H9 (cell line): ENCODE results near the gene MTURN. TPM values are rescaled to one million over a fixed set of nuclear protein-coding genes. Genes with fewer than 3 reads are reported as not detected.

Source experiments
- DNase-seq: peaks from one replicate; pipeline ENCODE4 v3.0.0-alpha.2; 2017
- H2AFZ ChIP-seq: one replicate; pipeline ENCODE4 v1.6.1; 2013; ENCODE audit warnings: mild to moderate bottlenecking, low read length, control low read depth, moderate library complexity
- H2AK5ac ChIP-seq: 2 replicates; pipeline ENCODE4 v1.6.1; 2013; ENCODE audit warnings: low read length, control low read depth, mixed read lengths; ENCODE audit not compliant: insufficient read length
- H2BK120ac ChIP-seq: one replicate; pipeline ENCODE4 v1.6.1; 2013; ENCODE audit warnings: low read depth, mild to moderate bottlenecking, low read length, control low read depth, inconsistent platforms; ENCODE audit not compliant: poor library complexity, severe bottlenecking
- H2BK12ac ChIP-seq: 2 replicates; pipeline ENCODE4 v1.6.1; 2013; ENCODE audit warnings: low read length, control low read depth, mixed read lengths, low read depth; ENCODE audit not compliant: insufficient read length
- H2BK15ac ChIP-seq: 2 replicates; pipeline ENCODE4 v1.6.1; 2013; ENCODE audit warnings: low read depth, low read length, control low read depth
- H2BK20ac ChIP-seq: one replicate; pipeline ENCODE4 v1.6.1; 2013; ENCODE audit warnings: low read depth, mild to moderate bottlenecking, low read length, control low read depth, inconsistent platforms; ENCODE audit not compliant: poor library complexity, severe bottlenecking
- H2BK5ac ChIP-seq: 2 replicates; pipeline ENCODE4 v1.6.1; 2013; ENCODE audit warnings: low read length, control low read depth, mixed read lengths; ENCODE audit not compliant: insufficient read length
- H3K14ac ChIP-seq: 2 replicates; pipeline ENCODE4 v1.6.1; 2013; ENCODE audit warnings: low read length, control low read depth; ENCODE audit not compliant: insufficient read depth
- H3K18ac ChIP-seq: 2 replicates; pipeline ENCODE4 v1.6.1; 2013; ENCODE audit warnings: low read depth, mild to moderate bottlenecking, mixed read lengths, low read length, control low read depth; ENCODE audit not compliant: insufficient read length
- H3K23ac ChIP-seq: 2 replicates; pipeline ENCODE4 v1.6.1; 2013; ENCODE audit warnings: low read length, control low read depth, mixed read lengths, low read depth; ENCODE audit not compliant: insufficient read length
- H3K23me2 ChIP-seq: 2 replicates; pipeline ENCODE4 v1.6.1; 2013; ENCODE audit warnings: low read depth, mild to moderate bottlenecking, mixed read lengths, low read length, control low read depth; ENCODE audit not compliant: insufficient read length, poor library complexity, severe bottlenecking
- H3K27ac ChIP-seq: 2 replicates; pipeline ENCODE4 v1.5.1; 2013; ENCODE audit warnings: low read length, control low read depth, mixed read lengths, low read depth; ENCODE audit not compliant: insufficient read length
- H3K27me3 ChIP-seq: 2 replicates; pipeline ENCODE4 v1.6.1; 2013; ENCODE audit warnings: low read length, control low read depth, inconsistent platforms; ENCODE audit not compliant: insufficient read depth
- H3K4ac ChIP-seq: 2 replicates; pipeline ENCODE4 v1.6.1; 2013; ENCODE audit warnings: low read depth, mild to moderate bottlenecking, control low read depth, inconsistent platforms, low read length, moderate library complexity
- H3K4me1 ChIP-seq: 2 replicates; pipeline ENCODE4 v1.6.1; 2013; ENCODE audit warnings: low read length, control low read depth, inconsistent platforms; ENCODE audit not compliant: insufficient read depth
- H3K4me2 ChIP-seq: 2 replicates; pipeline ENCODE4 v1.6.1; 2013; ENCODE audit warnings: low read length, control low read depth, mixed read lengths; ENCODE audit not compliant: insufficient read length, insufficient read depth
- H3K56ac ChIP-seq: 2 replicates; pipeline ENCODE4 v1.6.1; 2013; ENCODE audit warnings: low read depth, mild to moderate bottlenecking, mixed read lengths, low read length, control low read depth; ENCODE audit not compliant: insufficient read length
- H3K79me1 ChIP-seq: 2 replicates; pipeline ENCODE4 v1.6.1; 2013; ENCODE audit warnings: low read depth, mild to moderate bottlenecking, moderate library complexity, low read length, control low read depth, inconsistent platforms; ENCODE audit not compliant: insufficient read depth, poor library complexity, severe bottlenecking
- H3K79me2 ChIP-seq: 2 replicates; pipeline ENCODE4 v1.6.1; 2013; ENCODE audit warnings: low read length, control low read depth, inconsistent platforms; ENCODE audit not compliant: insufficient read depth
- H3K9ac ChIP-seq: 2 replicates; pipeline ENCODE4 v1.6.1; 2013; ENCODE audit warnings: low read length, control low read depth, mixed read lengths; ENCODE audit not compliant: insufficient read length; ENCODE audit errors: extremely low read depth
- H3K9me3 ChIP-seq: one replicate; pipeline ENCODE4 v1.6.1; 2013; ENCODE audit warnings: low read depth, low read length, inconsistent platforms; ENCODE audit not compliant: control insufficient read depth
- H3T11ph ChIP-seq: one replicate; pipeline ENCODE4 v1.6.1; 2013; ENCODE audit warnings: mild to moderate bottlenecking, low read length, control low read depth, inconsistent platforms
- H4K20me1 ChIP-seq: one replicate; pipeline ENCODE4 v1.6.1; 2013; ENCODE audit not compliant: control insufficient read depth, insufficient read length, insufficient read depth
- H4K5ac ChIP-seq: 2 replicates; pipeline ENCODE4 v1.6.1; 2013; ENCODE audit warnings: low read depth, mild to moderate bottlenecking, mixed read lengths, low read length, control low read depth; ENCODE audit not compliant: insufficient read length
- H4K8ac ChIP-seq: replicated peaks from 2 replicates; pipeline ENCODE4 v1.6.1; 2013; ENCODE audit warnings: low read length, control low read depth, mixed read lengths, low read depth; ENCODE audit not compliant: insufficient read length
- H4K91ac ChIP-seq: 2 replicates; pipeline ENCODE4 v1.6.1; 2013; ENCODE audit warnings: low read depth, mild to moderate bottlenecking, moderate library complexity, mixed read lengths, low read length, control low read depth; ENCODE audit not compliant: insufficient read length
- H3K27ac Mint-ChIP-seq, 3 experiments: 2 replicates in 2 of 3; 3 replicates in 1 of 3; pipeline ENCODE4 v1.8.0; 2020 to 2021; ENCODE audit warnings: mixed read lengths in 3 of 3, mild to moderate bottlenecking in 1 of 3, moderate library complexity in 1 of 3
- H3K27me3 Mint-ChIP-seq: 2 replicates; pipeline ENCODE4 v1.8.0; 2021; ENCODE audit warnings: low read depth, mild to moderate bottlenecking, moderate library complexity, mixed read lengths
- H3K36me3 Mint-ChIP-seq, 3 experiments: 2 replicates in 2 of 3; 3 replicates in 1 of 3; pipeline ENCODE4 v1.8.0; 2020 to 2021; ENCODE audit warnings: low read depth in 3 of 3, mixed read lengths in 3 of 3; ENCODE audit not compliant: insufficient read depth in 1 of 3
- H3K4me1 Mint-ChIP-seq, 2 experiments: 2 replicates each; pipeline ENCODE4 v1.8.0; 2020; ENCODE audit warnings: mixed read lengths in 2 of 2
- H3K4me3 Mint-ChIP-seq, 2 experiments: 2 replicates in 1 of 2; 3 replicates in 1 of 2; pipeline ENCODE4 v1.8.0; 2020 to 2021; ENCODE audit warnings: mild to moderate bottlenecking in 2 of 2, mixed read lengths in 2 of 2, moderate library complexity in 1 of 2
- H3K9me3 Mint-ChIP-seq, 2 experiments: 2 replicates in 1 of 2; 3 replicates in 1 of 2; pipeline ENCODE4 v1.8.0; 2020; ENCODE audit warnings: mild to moderate bottlenecking in 2 of 2, mixed read lengths in 2 of 2, moderate library complexity in 1 of 2
- CTCF ChIP-seq: fragments of 200-600 bp; sonication (generic); conservative IDR thresholded peaks from 3 replicates; pipeline ENCODE4 v1.8.0; 2021; ENCODE audit warnings: antibody characterized with exemption, mild to moderate bottlenecking
- WGBS: extraction: QIAGEN DNeasy Blood & Tissue Kit; methylation state at CpG from one replicate; pipeline ENCODE4 v1.1.7; 2013; ENCODE audit warnings: missing lambda C conversion rate, low lambda C conversion rate, mixed read lengths; ENCODE audit not compliant: insufficient read length; ENCODE audit errors: extremely low coverage; 5-methylcytosine and 5-hydroxymethylcytosine counted together
- total RNA-seq: library from RNA; stranded (reverse); gene quantifications from 2 replicates; pipeline ENCODE4 v1.2.1, GENCODE V29; 2021

Gene MTURN
- total RNA-seq, 1 experiment from 2014 or later, result 3.4 TPM

GRCh38 chr7:30157204-30157603, 22.4 kb downstream of the MTURN start:
- Histone ChIP-seq H2AFZ (no peak overlapping the region), H3K18ac (no peak overlapping the region), H3K4me2 (no peak overlapping the region), H3K14ac (no peak overlapping the region), H3K79me1 (no peaks in the 10 kb centered on the region), H2BK12ac (no peak overlapping the region), H3K79me2 (no peaks in the 10 kb centered on the region), H3K4me1 (peaks cover 5% of the 10 kb centered on the region; the same call in 1 of the 2 replicates), H4K5ac (no peak overlapping the region), H2AK5ac (no peak overlapping the region), H2BK5ac (no peak overlapping the region), H2BK120ac (no peak overlapping the region), H3K56ac (no peak overlapping the region), H3K9ac (no peak overlapping the region), H4K20me1 (no peaks in the 10 kb centered on the region), H3K23me2 (no peaks in the 10 kb centered on the region), H3K4ac (no peak overlapping the region), H3K27me3 (no peaks in the 10 kb centered on the region), H3K23ac (no peak overlapping the region), H4K91ac (no peak overlapping the region), H3T11ph (no peak overlapping the region), H3K9me3 (no peaks in the 10 kb centered on the region), H3K27ac (no peak overlapping the region), H2BK15ac (no peak overlapping the region), H4K8ac (no peak overlapping the region), H2BK20ac (no peak overlapping the region)
- 0 out of 7 replicates have a peak overlapping the region, but pooled peaks of 1 of the 3 experiments have one; percentile 9 for H3K27ac Mint-ChIP-seq
- DNase-seq, result no peak
- H3K4me1 Mint-ChIP-seq, result peaks cover 30 to 45% of the 10 kb centered on the region in 2 experiments
- no CpG with 5 or more reads among the region's 9 CpGs for WGBS
- H3K9me3 Mint-ChIP-seq, result no peaks in the 10 kb centered on the region
- no peak for TF ChIP-seq CTCF
- H3K4me3 Mint-ChIP-seq, result no peak overlapping the region
- no peaks in the 10 kb centered on the region for H3K36me3 Mint-ChIP-seq
- no peaks in the 10 kb centered on the region for H3K27me3 Mint-ChIP-seq
